Pancreas (tissue), 10 donors: ENCODE data around the gene CD300LB. TPM values are rescaled to one million over a fixed set of nuclear protein-coding genes. Genes with fewer than 3 reads are reported as not detected.
"Not testable (repeated sequence)": the region's sequence is repeated elsewhere in the genome, so short reads cannot be mapped to it uniquely, and the experiment has no call there.

ENCODE experiments used
- ATAC-seq, 4 donors: fragments of 200-7000 bp; cut with Tn5 transposase; one replicate each; pipeline versions ENCODE4 v1.8.0 to v1.9.1; 2020; ENCODE audit warnings: mild to moderate bottlenecking in 4 of 4, moderate library complexity in 4 of 4
- DNase-seq, 6 donors: peaks; one replicate each; pipeline ENCODE4 v3.0.0-alpha.2; 2020
- FAIRE-seq: peaks from 2 replicates; lab custom pipeline; 2012; peaks lifted over from hg19 to GRCh38; lab: Jason Lieb, UNC
- H3K27ac ChIP-seq, 4 donors: fragments of 200-600 bp; sonication (generic); 1 replicate in 3 of 4; 2 replicates in 1 of 4; pipeline versions ENCODE4 v1.5.0 to v1.8.0; 2020
- H3K27me3 ChIP-seq, 4 donors: fragments of 200-600 bp; one replicate each; pipeline ENCODE4 v1.8.0; 2021
- H3K36me3 ChIP-seq, 3 donors: fragments of 200-600 bp; sonication (generic) in 1 of 3; one replicate each; pipeline versions ENCODE4 v1.5.0 to v1.8.0; 2020 to 2021
- H3K4me1 ChIP-seq, 3 donors: fragments of 200-600 bp; one replicate each; pipeline ENCODE4 v1.8.0; 2021
- H3K4me3 ChIP-seq, 4 donors: fragments of 200-600 bp; sonication (generic) in 2 of 4; one replicate each; pipeline versions ENCODE4 v1.5.0 to v1.8.0; 2020 to 2021
- H3K9me3 ChIP-seq, 4 donors: fragments of 200-600 bp; one replicate each; pipeline ENCODE4 v1.8.0; 2021
- WGBS, 2 donors: extraction: QIAGEN DNeasy Blood & Tissue Kit; methylation state at CpG; one replicate each; pipeline ENCODE4 v1.1.7; 2013; 5-methylcytosine and 5-hydroxymethylcytosine counted together
- intact Hi-C, 3 donors: fragments of 100-400 bp; cut with DNase I; formaldehyde crosslinking; loops; one replicate each; pipeline versions ENCODE4 v1.11.1 to v1.14.2; 2022
- polyA plus RNA-seq, 2 donors: library from polyadenylated mRNA; stranded (reverse); fragments of 200-250 nt; gene quantifications; one replicate each; pipeline ENCODE4 v1.2.3, GENCODE V29; 2013
- total RNA-seq, 6 donors: library from RNA; stranded (reverse); fragmentation: NEBNext Ultra II Directional in 4 of 6; extraction: Animal tissue kit (Norgen Biotek cat#: 25700) in 4 of 6; gene quantifications; one replicate each; pipeline versions ENCODE4 v1.2.1 to v1.2.4, GENCODE V29; 2021 to 2023
- TF ChIP-seq, protein P1 (sequence below), 4 donors: fragments of 200-600 bp; sonication (generic) in 3 of 4; IDR thresholded peaks; one replicate each; pipeline versions ENCODE4 v1.5.0 to v1.8.0; 2021; ENCODE audit warnings: antibody characterized with exemption in 4 of 4
- donor health status: healthy with polysubstance abuse.
- donor health status: DM: no; HTN: no; CAD: no; lungs with moderate emphysema.
- donor health status: DM: no; HTN: no; CAD: no.
- donor health status: control.
- donor health status: control.
- donor health status: Bipolar disorder and iron deficiency.
- donor health status: DM: yes; HTN: yes; CAD: no.
- donor health status: DM: no; HTN: no; CAD: no.
- donor health status: DM: no; HTN: no; CAD: no.
- donor health status: DM: yes; HTN: yes; CAD: no.

The CD300LB gene
- total and polyA plus RNA-seq, 8 donors: 0.08 to 0.52 (median 0.14) TPM; not detected in 3

GRCh38 chr17:74558882-74559519 is 27.7 kb upstream of the CD300LB start:
- DNase-seq (peak in 1 of 6 donors; percentile 2), ATAC-seq (no peak), FAIRE-seq (no peak)
- WGBS, 2 donors: 61 to 64% methylated on average over 6 of the region's 6 CpGs
- Histone ChIP-seq H3K4me1 (no peaks in the 10 kb centered on the region), H3K4me3 (no peak overlapping the region), H3K9me3 (no peaks in the 10 kb centered on the region), H3K27me3 (no peaks in the 10 kb centered on the region), H3K27ac (no peak overlapping the region), H3K36me3 (no peaks in the 10 kb centered on the region)
- intact Hi-C loops: no loop called here
- TF ChIP-seq, protein P1, sequence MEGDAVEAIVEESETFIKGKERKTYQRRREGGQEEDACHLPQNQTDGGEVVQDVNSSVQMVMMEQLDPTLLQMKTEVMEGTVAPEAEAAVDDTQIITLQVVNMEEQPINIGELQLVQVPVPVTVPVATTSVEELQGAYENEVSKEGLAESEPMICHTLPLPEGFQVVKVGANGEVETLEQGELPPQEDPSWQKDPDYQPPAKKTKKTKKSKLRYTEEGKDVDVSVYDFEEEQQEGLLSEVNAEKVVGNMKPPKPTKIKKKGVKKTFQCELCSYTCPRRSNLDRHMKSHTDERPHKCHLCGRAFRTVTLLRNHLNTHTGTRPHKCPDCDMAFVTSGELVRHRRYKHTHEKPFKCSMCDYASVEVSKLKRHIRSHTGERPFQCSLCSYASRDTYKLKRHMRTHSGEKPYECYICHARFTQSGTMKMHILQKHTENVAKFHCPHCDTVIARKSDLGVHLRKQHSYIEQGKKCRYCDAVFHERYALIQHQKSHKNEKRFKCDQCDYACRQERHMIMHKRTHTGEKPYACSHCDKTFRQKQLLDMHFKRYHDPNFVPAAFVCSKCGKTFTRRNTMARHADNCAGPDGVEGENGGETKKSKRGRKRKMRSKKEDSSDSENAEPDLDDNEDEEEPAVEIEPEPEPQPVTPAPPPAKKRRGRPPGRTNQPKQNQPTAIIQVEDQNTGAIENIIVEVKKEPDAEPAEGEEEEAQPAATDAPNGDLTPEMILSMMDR (IDR thresholded peaks at IDR 0.05): no peak

DNA sequence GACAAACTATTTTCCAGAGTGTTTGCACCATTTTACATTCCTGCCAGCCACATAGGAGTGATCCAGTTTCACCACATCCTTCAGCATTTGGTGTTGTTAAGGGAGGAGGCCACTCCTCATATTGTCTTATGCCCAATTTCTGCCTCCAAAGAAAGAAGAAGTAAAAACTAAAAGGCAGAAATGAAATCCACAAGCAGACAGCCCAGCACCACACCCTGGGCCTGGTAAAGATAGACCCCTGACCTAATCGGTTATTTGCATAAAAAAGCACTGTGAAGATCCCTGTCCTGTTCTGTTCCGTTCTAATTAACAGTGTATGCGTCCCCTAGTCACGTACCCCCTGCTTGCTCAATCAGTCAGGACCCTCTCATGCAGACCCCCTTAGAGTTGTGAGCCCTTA is 27.1 kb upstream of the CD300LB start:
- ATAC-seq, intact Hi-C loops, H3K36me3 ChIP-seq, H3K27ac ChIP-seq, H3K27me3 ChIP-seq, H3K9me3 ChIP-seq, H3K4me1 ChIP-seq, H3K4me3 ChIP-seq, DNase-seq, FAIRE-seq: not testable (repeated sequence)
- WGBS, 2 donors: 66 to 75% methylated on average over 4 of the region's 4 CpGs

- intact Hi-C loops: no loop called here
- no peak for ATAC-seq
- no peak for FAIRE-seq
- Histone ChIP-seq H3K4me1 (no peaks in the 10 kb centered on the region), H3K27me3 (no peaks in the 10 kb centered on the region), H3K9me3 (no peaks in the 10 kb centered on the region), H3K27ac (no peak overlapping the region), H3K36me3 (no peaks in the 10 kb centered on the region), H3K4me3 (no peak overlapping the region)
- 58 to 68% methylated on average over 7 of the region's 7 CpGs for WGBS, 2 donors
- TF ChIP-seq, protein P1 (IDR thresholded peaks at IDR 0.05): no peak
- peak in 1 of 6 donors; percentile 12 for DNase-seq
Observed at GRCh38 chr17:74555427-74555940, 24.2 kb upstream of the CD300LB start.

DNA sequence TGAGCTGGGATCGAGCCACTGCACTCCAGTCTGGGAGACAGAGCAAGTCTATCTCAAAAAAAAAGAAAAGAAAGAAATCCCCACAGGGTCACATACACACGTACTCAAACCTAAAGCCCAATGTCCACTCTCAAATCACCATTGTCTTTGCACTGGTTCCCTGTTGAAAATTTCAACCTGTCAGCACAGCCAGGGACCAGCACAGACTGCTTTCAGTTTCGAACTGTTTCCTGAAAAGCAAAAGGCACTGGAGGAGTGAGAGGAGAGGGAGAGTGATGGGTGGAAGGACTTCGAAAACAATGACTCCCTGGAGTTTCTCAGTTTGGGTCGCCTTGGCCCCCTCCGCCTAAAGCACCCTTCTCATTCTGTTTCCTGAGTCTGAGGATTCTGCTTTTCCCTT is 23.6 kb upstream of the CD300LB start:
- WGBS, 2 donors: 53 to 73% methylated on average over 6 of the region's 6 CpGs
- intact Hi-C loops: no loop called here
- peak in 1 of 6 donors; percentile 14 for DNase-seq
- ATAC-seq: no peak
- no peak overlapping the region for H3K27ac ChIP-seq
- TF ChIP-seq, protein P1 (IDR thresholded peaks at IDR 0.05): no peak
- no peak for FAIRE-seq
- H3K4me1 ChIP-seq: no peaks in the 10 kb centered on the region
- no peaks in the 10 kb centered on the region for H3K36me3 ChIP-seq
- no peak overlapping the region for H3K4me3 ChIP-seq
- no peaks in the 10 kb centered on the region for H3K27me3 ChIP-seq
- H3K9me3 ChIP-seq: no peaks in the 10 kb centered on the region

- H3K27me3 ChIP-seq: no peaks in the 10 kb centered on the region
- no peaks in the 10 kb centered on the region for H3K4me1 ChIP-seq
- DNase-seq: no peak
- TF ChIP-seq, protein P1 (IDR thresholded peaks at IDR 0.05): no peak
- intact Hi-C loops: no loop called here
- no peaks in the 10 kb centered on the region for H3K36me3 ChIP-seq
- no peak overlapping the region for H3K27ac ChIP-seq
- no peak for FAIRE-seq
- H3K4me3 ChIP-seq: no peak overlapping the region
- 31 to 53% methylated on average over 7 of the region's 7 CpGs for WGBS, 2 donors
- no peaks in the 10 kb centered on the region for H3K9me3 ChIP-seq
- no peak for ATAC-seq
Observed at GRCh38 chr17:74552037-74552436, 20.8 kb upstream of the CD300LB start.
